RWPE2 (cell line): ENCODE data around the gene DMXL2.
"Not testable (repeated sequence)": the region's sequence is repeated elsewhere in the genome, so short reads cannot be mapped to it uniquely, and the experiment has no call there.

Source experiments
- ATAC-seq: fragments of 200-7000 bp; cut with Tn5 transposase; 3 replicates; pipeline ENCODE4 v1.9.1; 2021; ENCODE audit warnings: low read depth
- DNase-seq: peaks from one replicate; pipeline ENCODE4 v3.0.0-alpha.2; 2020; ENCODE audit warnings: low spot score
- H3K27ac ChIP-seq: fragments of 450-650 bp; 2 replicates; pipeline ENCODE4 v1.5.1; 2017; ENCODE audit warnings: mild to moderate bottlenecking; ENCODE audit not compliant: poor library complexity, severe bottlenecking
- H3K27me3 ChIP-seq: fragments of 250-450 bp; sonication (Bioruptor Pico); 2 replicates; pipeline ENCODE4 v1.5.1; 2021; ENCODE audit warnings: mild to moderate bottlenecking, moderate library complexity; ENCODE audit not compliant: insufficient read depth, poor library complexity, severe bottlenecking
- H3K36me3 ChIP-seq: fragments of 250-450 bp; sonication (Bioruptor Pico); 2 replicates; pipeline ENCODE4 v1.5.1; 2020; ENCODE audit warnings: low read depth, mild to moderate bottlenecking, moderate library complexity
- H3K4me1 ChIP-seq: fragments of 250-450 bp; sonication (Bioruptor Pico); 2 replicates; pipeline ENCODE4 v1.5.1; 2021; ENCODE audit warnings: mild to moderate bottlenecking, moderate library complexity; ENCODE audit not compliant: insufficient read depth, poor library complexity, severe bottlenecking
- H3K4me3 ChIP-seq: fragments of 250-450 bp; sonication (Bioruptor Pico); 2 replicates; pipeline ENCODE4 v1.5.1; 2021; ENCODE audit warnings: mild to moderate bottlenecking, moderate library complexity; ENCODE audit not compliant: severe bottlenecking
- H3K9me3 ChIP-seq: fragments of 250-450 bp; sonication (Bioruptor Pico); 2 replicates; pipeline ENCODE4 v1.5.1; 2021; ENCODE audit warnings: mild to moderate bottlenecking, moderate library complexity; ENCODE audit not compliant: severe bottlenecking
- CTCF ChIP-seq: fragments of 450-650 bp; IDR thresholded peaks from one replicate; pipeline ENCODE4 v1.5.1; 2017; ENCODE audit warnings: mild to moderate bottlenecking, moderate library complexity; ENCODE audit not compliant: poor library complexity, severe bottlenecking

Gene DMXL2

GRCh38 chr15:51667478-51667877 lies 44.9 kb upstream of the DMXL2 start:
- Histone ChIP-seq H3K4me1 (no peaks in the 10 kb centered on the region), H3K9me3 (no peaks in the 10 kb centered on the region), H3K36me3 (no peaks in the 10 kb centered on the region), H3K27me3 (peaks cover 5% of the 10 kb centered on the region), H3K27ac (no peak overlapping the region), H3K4me3 (no peak overlapping the region)
- DNase-seq, result no peak
- ATAC-seq, result no peak
- no peak for TF ChIP-seq CTCF

- ATAC-seq, result no peak
- Histone ChIP-seq H3K27ac (no peak overlapping the region), H3K9me3 (no peaks in the 10 kb centered on the region), H3K4me1 (no peaks in the 10 kb centered on the region), H3K27me3 (peaks cover 5% of the 10 kb centered on the region), H3K4me3 (no peak overlapping the region), H3K36me3 (no peaks in the 10 kb centered on the region)
- TF ChIP-seq CTCF, result no peak
- DNase-seq, result no peak
Measured at GRCh38 chr15:51661072-51661471, 38.5 kb upstream of the DMXL2 start.

GRCh38 chr15:51658664-51659063 lies 36.1 kb upstream of the DMXL2 start:
- H3K27me3 ChIP-seq, result no peaks in the 10 kb centered on the region
- no peak overlapping the region for H3K4me3 ChIP-seq
- ATAC-seq (no peak), DNase-seq (no peak)
- no peaks in the 10 kb centered on the region for H3K4me1 ChIP-seq
- H3K27ac ChIP-seq, result no peak overlapping the region
- H3K36me3 ChIP-seq, result no peaks in the 10 kb centered on the region
- TF ChIP-seq CTCF, result no peak
- H3K9me3 ChIP-seq, result no peaks in the 10 kb centered on the region

- not testable (repeated sequence) for ATAC-seq, H3K4me1 ChIP-seq, H3K4me3 ChIP-seq, H3K9me3 ChIP-seq, DNase-seq, H3K27ac ChIP-seq, H3K27me3 ChIP-seq, H3K36me3 ChIP-seq
Measured at GRCh38 chr15:51655401-51656057, 33.0 kb upstream of the DMXL2 start.

GRCh38 chr15:51652084-51652668 lies 29.6 kb upstream of the DMXL2 start:
- no peak overlapping the region for H3K27ac ChIP-seq

More at GRCh38 chr15:51652084-51652668, 29.6 kb upstream of the DMXL2 start:
- DNase-seq (no peak), ATAC-seq (no peak)
- H3K4me3 ChIP-seq, result no peak overlapping the region
- no peaks in the 10 kb centered on the region for H3K36me3 ChIP-seq
- H3K4me1 ChIP-seq, result peaks cover 2% of the 10 kb centered on the region
- no peak for TF ChIP-seq CTCF
- H3K9me3 ChIP-seq, result no peaks in the 10 kb centered on the region
- no peaks in the 10 kb centered on the region for H3K27me3 ChIP-seq
